Amniotic stem cell (primary cell): ENCODE measurements around the gene ZNF862.
A peak's percentile ranks its signal among the peaks of the same experiment; 100 is the strongest.

Experiments
- DNase-seq: peaks from one replicate; lab custom pipeline; 2025; lab: John Stamatoyannopoulos, UW

Gene ZNF862

GRCh38 chr7:149838224-149838991 lies at the start of gene ZNF862:
ZNF862 (plus strand) TSS chr7:149838375; CDS start chr7:149838612, 237 bp downstream.
- DNase-seq: peak; percentile 94

- DNase-seq: no peak
Observed at GRCh38 chr7:149789101-149789500, 49.1 kb upstream of the ZNF862 start.

- DNase-seq: no peak
Observed at GRCh38 chr7:149790146-149790548, 48.0 kb upstream of the ZNF862 start.

GRCh38 chr7:149790754-149791360 lies 47.3 kb upstream of the ZNF862 start:
- no peak for DNase-seq

GRCh38 chr7:149791411-149792219 lies 46.6 kb upstream of the ZNF862 start:
- DNase-seq: no peak

- DNase-seq: no peak
Observed at GRCh38 chr7:149792220-149792595, 46.0 kb upstream of the ZNF862 start.

- DNase-seq: no peak
Observed at GRCh38 chr7:149793261-149793660, 44.9 kb upstream of the ZNF862 start.

- DNase-seq: no peak
Observed at GRCh38 chr7:149794661-149795060, 43.5 kb upstream of the ZNF862 start.

GRCh38 chr7:149795126-149795525 lies 43.0 kb upstream of the ZNF862 start:
- no peak for DNase-seq

- no peak for DNase-seq
Observed at GRCh38 chr7:149796287-149796860, 41.8 kb upstream of the ZNF862 start.

- no peak for DNase-seq
Observed at GRCh38 chr7:149797771-149798170, 40.4 kb upstream of the ZNF862 start.

- DNase-seq: no peak
Observed at GRCh38 chr7:149799397-149800168, 38.6 kb upstream of the ZNF862 start.

- DNase-seq: no peak
Observed at GRCh38 chr7:149800169-149800555, 38.0 kb upstream of the ZNF862 start.

GRCh38 chr7:149801002-149801566 lies 37.1 kb upstream of the ZNF862 start:
- DNase-seq: no peak

GRCh38 chr7:149801816-149802215 lies 36.4 kb upstream of the ZNF862 start:
- DNase-seq: no peak

GRCh38 chr7:149802966-149803365 lies 35.2 kb upstream of the ZNF862 start:
- no peak for DNase-seq

- DNase-seq: no peak
Observed at GRCh38 chr7:149803551-149804074, 34.6 kb upstream of the ZNF862 start.

- DNase-seq: no peak
Observed at GRCh38 chr7:149804106-149804505, 34.1 kb upstream of the ZNF862 start.

GRCh38 chr7:149806726-149807125 lies 31.4 kb upstream of the ZNF862 start:
- no peak for DNase-seq

- no peak for DNase-seq
Observed at GRCh38 chr7:149808311-149808710, 29.9 kb upstream of the ZNF862 start.

GRCh38 chr7:149809215-149809614 lies 29.0 kb upstream of the ZNF862 start:
- DNase-seq: no peak
